HG02884 (cell line): ENCODE data around the gene PLA2G4A.

Experiments used
- ATAC-seq: cut with Tn5 transposase; IDR thresholded peaks from one replicate; pipeline ENCODE4 v1.9.1; 2021; ENCODE audit warnings: mild to moderate bottlenecking, moderate library complexity; ENCODE audit not compliant: unreplicated experiment

PLA2G4A gene

GRCh38 chr1:186831168-186831567 is 2.4 kb downstream of the PLA2G4A start:
- ATAC-seq = no peak

GRCh38 chr1:186834399-186834958 is 5.7 kb downstream of the PLA2G4A start:
- ATAC-seq = no peak

DNA sequence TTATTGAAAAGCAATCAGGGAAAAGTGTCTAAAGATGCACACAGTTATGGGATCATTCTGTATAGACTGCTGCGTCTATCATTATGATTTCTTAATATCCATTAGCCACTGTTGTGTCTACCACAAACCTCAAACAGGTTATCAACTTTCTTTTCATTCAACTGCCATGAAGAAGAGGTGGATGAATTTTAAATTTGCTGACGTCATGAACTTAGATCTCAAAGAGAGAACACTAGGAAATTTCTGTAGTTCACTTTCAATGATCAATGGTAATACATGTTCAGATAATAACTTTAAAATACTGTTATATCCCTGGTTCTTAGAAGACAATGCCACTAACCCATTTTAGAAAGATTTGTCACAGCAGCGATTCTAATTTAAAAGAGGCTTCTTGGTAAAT is 6.7 kb downstream of the PLA2G4A start:
- ATAC-seq = no peak

DNA sequence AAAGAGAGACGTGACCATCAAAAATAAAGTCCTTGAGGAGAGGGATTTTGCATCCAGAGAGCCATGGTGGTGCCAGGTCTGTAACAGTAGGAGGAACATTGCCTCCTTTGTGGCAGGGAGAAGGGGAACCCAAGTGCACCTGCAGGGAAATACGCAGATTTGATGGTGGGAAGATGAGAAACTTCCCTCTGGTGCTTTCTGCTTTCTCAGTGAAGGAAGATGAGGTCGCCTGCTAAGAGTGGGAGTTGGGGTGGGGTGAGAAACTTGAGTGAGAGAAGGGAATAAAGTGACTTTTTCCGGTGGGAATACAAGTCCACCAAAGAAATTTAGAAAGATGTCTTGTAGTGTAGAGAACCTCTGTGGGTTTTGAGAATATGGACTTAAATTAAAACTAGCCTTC is 9.1 kb downstream of the PLA2G4A start:
- no peak for ATAC-seq

- ATAC-seq = no peak
Measured at GRCh38 chr1:186838380-186839040, 9.8 kb downstream of the PLA2G4A start.

- ATAC-seq = peak; percentile 44
Measured at GRCh38 chr1:186839041-186839400, 10.3 kb downstream of the PLA2G4A start.

GRCh38 chr1:186841599-186841998 is 12.8 kb downstream of the PLA2G4A start:
- no peak for ATAC-seq

- ATAC-seq = no peak
Measured at GRCh38 chr1:186842547-186842946, 13.8 kb downstream of the PLA2G4A start.

GRCh38 chr1:186843226-186843625 is 14.5 kb downstream of the PLA2G4A start:
- no peak for ATAC-seq

DNA sequence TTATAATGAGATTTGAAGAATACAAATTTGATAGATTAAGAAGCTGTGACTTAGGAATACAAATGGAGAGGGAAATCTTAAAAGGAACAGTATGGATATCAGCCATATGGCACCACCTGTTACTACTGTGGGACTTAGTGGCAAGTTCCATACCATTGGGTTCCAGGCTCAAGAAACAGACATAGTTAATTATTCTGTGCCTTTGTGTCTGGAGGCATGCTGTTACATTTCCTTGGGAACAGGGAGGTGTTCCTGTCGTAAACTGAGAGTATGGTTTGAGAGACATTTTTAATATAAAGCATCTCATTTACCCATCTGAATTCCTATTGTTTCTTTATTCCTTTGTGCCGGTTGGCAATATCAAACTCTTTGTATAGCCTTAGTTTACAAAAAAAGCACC is 15.2 kb downstream of the PLA2G4A start:
- ATAC-seq = no peak

- no peak for ATAC-seq
Measured at GRCh38 chr1:186845576-186846210, 16.9 kb downstream of the PLA2G4A start.

DNA sequence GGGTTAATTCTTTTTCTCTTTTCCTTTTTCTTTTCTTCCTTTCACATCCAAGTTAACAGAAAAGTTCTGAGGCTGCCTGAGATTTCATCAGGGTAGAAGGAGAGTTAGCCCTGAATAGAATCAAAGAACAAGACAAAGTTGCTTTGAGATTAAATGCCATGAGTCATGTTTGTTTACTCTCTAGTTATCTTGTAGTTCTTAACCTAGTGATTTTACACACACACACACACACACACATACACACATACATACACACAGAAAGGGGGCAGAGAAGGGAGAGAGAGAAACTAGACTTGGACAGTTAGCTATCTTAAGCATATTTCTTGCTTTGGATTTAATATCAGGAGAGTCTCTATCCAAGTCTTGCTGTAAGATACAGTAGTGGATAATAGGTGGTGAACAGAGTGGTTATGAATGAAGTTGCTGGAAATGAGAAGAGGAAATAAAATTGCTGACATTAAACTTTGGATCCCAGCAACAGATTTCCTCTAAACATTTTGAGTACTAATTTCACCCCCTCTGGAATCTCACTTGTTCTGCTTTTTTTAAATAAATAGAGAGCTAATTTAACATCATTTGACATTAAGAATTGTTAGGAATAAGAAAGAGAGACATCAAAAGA is 19.9 kb downstream of the PLA2G4A start:
- no peak for ATAC-seq

GRCh38 chr1:186849271-186849671 is 20.5 kb downstream of the PLA2G4A start:
- ATAC-seq = peak; percentile 94

- peak; percentile 45 for ATAC-seq
Measured at GRCh38 chr1:186849826-186850225, 21.1 kb downstream of the PLA2G4A start.

GRCh38 chr1:186854102-186854501 is 25.4 kb downstream of the PLA2G4A start:
- ATAC-seq = no peak

DNA sequence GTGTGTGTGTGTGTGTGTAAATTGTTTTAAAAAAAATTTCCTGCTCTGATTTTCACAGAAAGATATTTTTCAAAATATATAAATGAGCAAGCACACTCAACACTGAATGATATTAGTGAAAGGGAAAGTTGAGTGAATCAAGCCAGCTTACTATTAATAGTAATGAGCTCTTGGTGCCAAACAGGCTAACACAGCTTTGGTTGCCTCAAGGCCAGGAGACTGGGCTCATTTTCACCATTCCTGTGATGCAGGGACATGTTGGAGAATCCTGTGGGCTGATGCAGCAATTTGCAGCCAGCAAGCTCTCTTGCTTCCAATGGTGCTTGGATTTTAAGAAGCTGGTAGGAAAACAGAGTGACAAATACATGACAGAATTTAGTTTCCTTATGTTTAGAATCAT is 30.2 kb downstream of the PLA2G4A start:
- peak; percentile 54 for ATAC-seq

- ATAC-seq = no peak
Measured at GRCh38 chr1:186859995-186860394, 31.2 kb downstream of the PLA2G4A start.

- ATAC-seq = no peak
Measured at GRCh38 chr1:186864296-186864695, 35.5 kb downstream of the PLA2G4A start.

DNA sequence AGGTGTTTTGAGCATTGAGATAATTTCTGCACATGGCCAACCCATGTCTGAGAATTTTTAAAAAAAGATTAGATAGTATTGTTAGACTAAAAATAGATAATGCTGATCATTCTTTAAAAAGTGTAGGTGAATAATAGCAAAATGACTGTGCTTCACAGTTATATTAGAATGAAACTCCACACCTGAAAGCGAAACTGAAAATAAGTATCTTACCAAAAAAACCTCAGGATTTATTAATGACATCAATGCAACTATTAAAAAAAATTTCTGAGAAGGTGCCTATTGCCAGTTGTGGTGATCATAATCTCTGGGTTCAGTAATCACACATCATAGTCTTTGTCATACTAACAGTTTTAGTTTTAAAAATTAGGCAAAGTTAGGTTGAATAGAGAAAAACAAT is 36.5 kb downstream of the PLA2G4A start:
- ATAC-seq = peak; percentile 81

- no peak for ATAC-seq
Measured at GRCh38 chr1:186865857-186866256, 37.1 kb downstream of the PLA2G4A start.

- no peak for ATAC-seq
Measured at GRCh38 chr1:186869526-186870228, 40.9 kb downstream of the PLA2G4A start.
